ENCODE results near the gene CTNND2.
"Not testable (repeated sequence)": the region's sequence is repeated elsewhere in the genome, so short reads cannot be mapped to it uniquely, and the experiment has no call there.

The CTNND2 gene

GRCh38 chr5:11878814-11879213, 25.4 kb downstream of the CTNND2 start:
- in situ Hi-C loops (cut with HindIII; ENCODE audit: low sequenced_read_pairs): loop anchor here (5.0 kb wide), 1 partner anchor 68 kb away; no protein-coding TSS in a partner anchor

GRCh38 chr5:11873587-11873986, 30.7 kb downstream of the CTNND2 start:
- in situ Hi-C loops (cut with HindIII; ENCODE audit: low sequenced_read_pairs): no loop called here

GRCh38 chr5:11869203-11869602, 35.0 kb downstream of the CTNND2 start:
- in situ Hi-C loops (cut with HindIII; ENCODE audit: low sequenced_read_pairs): no loop called here

GRCh38 chr5:11863911-11864310, 40.3 kb downstream of the CTNND2 start:
- in situ Hi-C loops (cut with HindIII; ENCODE audit: low sequenced_read_pairs): no loop called here

- in situ Hi-C loops (cut with HindIII; ENCODE audit: low sequenced_read_pairs): no loop called here
Measured at GRCh38 chr5:11857391-11857790, 46.9 kb downstream of the CTNND2 start.

- in situ Hi-C loops (cut with HindIII; ENCODE audit: low sequenced_read_pairs): no loop called here
Measured at GRCh38 chr5:11854936-11855335, 49.3 kb downstream of the CTNND2 start.

GRCh38 chr5:11853796-11854195, 50.5 kb downstream of the CTNND2 start:
- in situ Hi-C loops (cut with HindIII; ENCODE audit: low sequenced_read_pairs): no loop called here

GRCh38 chr5:11853140-11853539, 51.1 kb downstream of the CTNND2 start:
- in situ Hi-C loops (cut with HindIII; ENCODE audit: low sequenced_read_pairs): no loop called here

- in situ Hi-C loops (cut with HindIII; ENCODE audit: low sequenced_read_pairs): no loop called here
Measured at GRCh38 chr5:11852717-11853087, 51.5 kb downstream of the CTNND2 start.

- in situ Hi-C loops (cut with HindIII; ENCODE audit: low sequenced_read_pairs): no loop called here
Measured at GRCh38 chr5:11851965-11852716, 52.1 kb downstream of the CTNND2 start.

GRCh38 chr5:11851416-11851815, 52.8 kb downstream of the CTNND2 start:
- in situ Hi-C loops (cut with HindIII; ENCODE audit: low sequenced_read_pairs): no loop called here

- in situ Hi-C loops (cut with HindIII; ENCODE audit: low sequenced_read_pairs): not testable (repeated sequence)
Measured at GRCh38 chr5:11828566-11828965, 75.7 kb downstream of the CTNND2 start.

- in situ Hi-C loops (cut with HindIII; ENCODE audit: low sequenced_read_pairs): no loop called here
Measured at GRCh38 chr5:11822598-11822997, 81.6 kb downstream of the CTNND2 start.

- in situ Hi-C loops (cut with HindIII; ENCODE audit: low sequenced_read_pairs): no loop called here
Measured at GRCh38 chr5:11815916-11816315, 88.3 kb downstream of the CTNND2 start.

GRCh38 chr5:11815481-11815880, 88.8 kb downstream of the CTNND2 start:
- in situ Hi-C loops (cut with HindIII; ENCODE audit: low sequenced_read_pairs): no loop called here

- in situ Hi-C loops (cut with HindIII; ENCODE audit: low sequenced_read_pairs): no loop called here
Measured at GRCh38 chr5:11814373-11814772, 89.9 kb downstream of the CTNND2 start.

- in situ Hi-C loops (cut with HindIII; ENCODE audit: low sequenced_read_pairs): no loop called here
Measured at GRCh38 chr5:11809407-11809806, 94.8 kb downstream of the CTNND2 start.

GRCh38 chr5:11803436-11803835, 100.8 kb downstream of the CTNND2 start:
- in situ Hi-C loops (cut with HindIII; ENCODE audit: low sequenced_read_pairs): no loop called here

GRCh38 chr5:11801061-11801460, 103.2 kb downstream of the CTNND2 start:
- in situ Hi-C loops (cut with HindIII; ENCODE audit: low sequenced_read_pairs): no loop called here

- in situ Hi-C loops (cut with HindIII; ENCODE audit: low sequenced_read_pairs): no loop called here
Measured at GRCh38 chr5:11797132-11797531, 107.1 kb downstream of the CTNND2 start.

- in situ Hi-C loops (cut with HindIII; ENCODE audit: low sequenced_read_pairs): no loop called here
Measured at GRCh38 chr5:11793396-11793795, 110.8 kb downstream of the CTNND2 start.

- in situ Hi-C loops (cut with HindIII; ENCODE audit: low sequenced_read_pairs): no loop called here
Measured at GRCh38 chr5:11792621-11793020, 111.6 kb downstream of the CTNND2 start.

GRCh38 chr5:11791792-11792191, 112.5 kb downstream of the CTNND2 start:
- in situ Hi-C loops (cut with HindIII; ENCODE audit: low sequenced_read_pairs): no loop called here

All from endothelial cell of hepatic sinusoid (primary cell).